OCI-M2 (cell line): ENCODE results near the gene CCDC9.
"Not testable (repeated sequence)": the region's sequence is repeated elsewhere in the genome, so short reads cannot be mapped to it uniquely, and the experiment has no call there.

Experiments
- DNase-seq: peaks from one replicate; lab custom pipeline; 2025; ENCODE audit not compliant: unreplicated experiment; lab: John Stamatoyannopoulos, UW

Gene CCDC9

GRCh38 chr19:47283405-47284059, 27.2 kb downstream of the CCDC9 start:
- no peak for DNase-seq

- peak; percentile 55 for DNase-seq
Measured at GRCh38 chr19:47284324-47284899, 28.1 kb downstream of the CCDC9 start.

- peak; percentile 36 for DNase-seq
Measured at GRCh38 chr19:47296036-47296435, 39.7 kb downstream of the CCDC9 start.

GRCh38 chr19:47300867-47301266, 44.5 kb downstream of the CCDC9 start:
- DNase-seq = not testable (repeated sequence)

- no peak for DNase-seq
Measured at GRCh38 chr19:47302249-47302648, 45.9 kb downstream of the CCDC9 start.

GRCh38 chr19:47303966-47304365, 47.6 kb downstream of the CCDC9 start:
- no peak for DNase-seq

- DNase-seq = no peak
Measured at GRCh38 chr19:47305309-47305751, 49.0 kb downstream of the CCDC9 start.

GRCh38 chr19:47306303-47306702, 50.0 kb downstream of the CCDC9 start:
- no peak for DNase-seq

- DNase-seq = no peak
Measured at GRCh38 chr19:47309038-47309437, 52.7 kb downstream of the CCDC9 start.

GRCh38 chr19:47309608-47310007, 53.3 kb downstream of the CCDC9 start, which contains the start of gene C5AR1:
TSS of gene C5AR1 (plus strand) at chr19:47309861. CDS start at chr19:47309896, 35 bp downstream.
- no peak for DNase-seq

GRCh38 chr19:47310323-47310722, 54.0 kb downstream of the CCDC9 start:
- no peak for DNase-seq

GRCh38 chr19:47310819-47311218, 54.5 kb downstream of the CCDC9 start:
- DNase-seq = no peak

- no peak for DNase-seq
Measured at GRCh38 chr19:47312366-47313006, 56.2 kb downstream of the CCDC9 start.

GRCh38 chr19:47313754-47314295, 57.5 kb downstream of the CCDC9 start:
- DNase-seq = no peak

GRCh38 chr19:47315125-47315821, 58.9 kb downstream of the CCDC9 start:
- no peak for DNase-seq

GRCh38 chr19:47316513-47316912, 60.2 kb downstream of the CCDC9 start:
- no peak for DNase-seq

- no peak for DNase-seq
Measured at GRCh38 chr19:47319923-47320871, 63.9 kb downstream of the CCDC9 start.
